ENCODE results near the gene CA10. TPM values are rescaled to one million over a fixed set of nuclear protein-coding genes. Genes with fewer than 3 reads are reported as not detected.

The CA10 gene
- total RNA-seq, 6 experiments from 2014 or later = not detected

DNA sequence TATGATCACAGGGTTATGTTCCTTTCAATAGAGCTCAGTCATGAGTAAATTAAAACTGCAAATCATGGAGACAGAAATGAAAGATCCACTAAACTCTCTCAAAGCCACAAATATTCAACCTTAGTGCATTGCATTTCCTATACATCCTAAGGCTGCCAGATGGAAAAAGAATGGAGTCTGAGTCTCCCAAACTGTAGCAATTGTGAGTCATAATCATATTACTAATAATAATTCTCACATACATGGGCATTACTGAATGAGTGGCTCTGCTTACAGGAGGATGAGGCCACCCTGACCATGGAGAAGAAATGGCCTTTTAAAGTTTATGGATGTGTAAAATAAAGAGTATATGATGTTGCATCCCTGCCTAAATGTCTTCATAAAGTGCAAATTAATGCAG is 3.2 kb downstream of the CA10 start:
- TF ChIP-seq, protein P1, sequence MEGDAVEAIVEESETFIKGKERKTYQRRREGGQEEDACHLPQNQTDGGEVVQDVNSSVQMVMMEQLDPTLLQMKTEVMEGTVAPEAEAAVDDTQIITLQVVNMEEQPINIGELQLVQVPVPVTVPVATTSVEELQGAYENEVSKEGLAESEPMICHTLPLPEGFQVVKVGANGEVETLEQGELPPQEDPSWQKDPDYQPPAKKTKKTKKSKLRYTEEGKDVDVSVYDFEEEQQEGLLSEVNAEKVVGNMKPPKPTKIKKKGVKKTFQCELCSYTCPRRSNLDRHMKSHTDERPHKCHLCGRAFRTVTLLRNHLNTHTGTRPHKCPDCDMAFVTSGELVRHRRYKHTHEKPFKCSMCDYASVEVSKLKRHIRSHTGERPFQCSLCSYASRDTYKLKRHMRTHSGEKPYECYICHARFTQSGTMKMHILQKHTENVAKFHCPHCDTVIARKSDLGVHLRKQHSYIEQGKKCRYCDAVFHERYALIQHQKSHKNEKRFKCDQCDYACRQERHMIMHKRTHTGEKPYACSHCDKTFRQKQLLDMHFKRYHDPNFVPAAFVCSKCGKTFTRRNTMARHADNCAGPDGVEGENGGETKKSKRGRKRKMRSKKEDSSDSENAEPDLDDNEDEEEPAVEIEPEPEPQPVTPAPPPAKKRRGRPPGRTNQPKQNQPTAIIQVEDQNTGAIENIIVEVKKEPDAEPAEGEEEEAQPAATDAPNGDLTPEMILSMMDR (IDR thresholded peaks at IDR 0.05) = no peak
- no peak for TF ChIP-seq POLR2A (IDR thresholded peaks at IDR 0.05)
- H3K27ac ChIP-seq = no peak overlapping the region
- intact Hi-C loops (cut with DNase I) = no loop called here
- DNase-seq = no peak
- peaks cover 4 to 23% of the 10 kb centered on the region in 2 donors for H3K27me3 ChIP-seq
- no peaks in the 10 kb centered on the region for H3K9me3 ChIP-seq
- no peaks in the 10 kb centered on the region for H3K36me3 ChIP-seq
- H3K4me1 ChIP-seq = peaks cover 0 to 11% (median 0%) of the 10 kb centered on the region in 4 donors
- H3K4me3 ChIP-seq = no peak overlapping the region
- no peak for ATAC-seq

DNA sequence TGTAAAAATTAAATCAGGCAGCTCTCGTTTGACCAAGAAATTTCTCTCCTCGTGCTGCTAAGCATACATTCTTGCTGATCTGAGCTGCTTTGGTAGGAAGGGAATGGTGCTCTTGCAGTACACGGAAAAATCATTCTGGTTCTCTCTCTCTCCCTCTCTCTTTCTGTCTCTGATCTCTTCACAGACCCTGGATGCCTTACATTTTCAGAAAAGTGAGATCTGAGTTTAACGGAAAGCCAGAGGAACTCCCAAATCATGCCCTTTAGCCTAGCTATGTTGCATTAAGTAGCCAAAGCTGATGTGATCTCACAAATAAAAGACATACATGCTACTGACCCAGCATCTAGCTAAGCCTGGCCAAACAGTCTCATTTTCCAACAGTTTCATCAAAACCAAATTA is 4.0 kb downstream of the CA10 start:
- peaks cover 0 to 15% of the 10 kb centered on the region in 2 donors for H3K27me3 ChIP-seq
- TF ChIP-seq, protein P1 (IDR thresholded peaks at IDR 0.05) = no peak
- TF ChIP-seq POLR2A (IDR thresholded peaks at IDR 0.05) = no peak
- ATAC-seq (no peak), DNase-seq (no peak)
- H3K4me1 ChIP-seq = peaks cover 0 to 11% (median 0%) of the 10 kb centered on the region in 4 donors
- H3K4me3 ChIP-seq = no peak overlapping the region
- H3K36me3 ChIP-seq = no peaks in the 10 kb centered on the region
- H3K27ac ChIP-seq = no peak overlapping the region
- H3K9me3 ChIP-seq = no peaks in the 10 kb centered on the region
- intact Hi-C loops (cut with DNase I) = no loop called here
- WGBS (ENCODE audit: insufficient coverage, low coverage, low lambda C conversion rate, missing lambda C conversion rate) = 45% methylated on average over 4 of the region's 4 CpGs

DNA sequence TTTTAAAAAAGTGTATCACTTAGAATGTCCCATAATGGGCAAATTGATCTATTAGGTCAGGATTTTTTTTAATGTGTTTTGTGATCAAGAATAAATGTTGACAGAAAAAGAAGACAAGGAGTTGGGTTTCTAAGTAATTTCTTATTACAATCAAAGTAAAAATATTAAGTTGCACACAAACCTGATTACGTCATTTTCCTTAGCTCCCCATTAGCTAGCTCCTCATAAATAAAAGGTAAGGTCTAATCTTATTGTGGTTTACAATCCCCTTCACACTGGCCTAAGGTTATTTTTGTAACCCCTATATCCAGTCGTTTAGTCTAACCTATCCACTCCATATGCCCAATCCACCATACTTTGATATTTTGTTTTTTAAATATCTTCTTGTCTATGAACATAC is 7.6 kb downstream of the CA10 start:
- Histone ChIP-seq H3K4me3 (no peak overlapping the region), H3K27ac (no peak overlapping the region), H3K27me3 (no peaks in the 10 kb centered on the region), H3K4me1 (peaks cover 0 to 7% (median 0%) of the 10 kb centered on the region in 4 donors), H3K36me3 (no peaks in the 10 kb centered on the region), H3K9me3 (no peaks in the 10 kb centered on the region)
- intact Hi-C loops (cut with DNase I) = no loop called here
- DNase-seq = no peak
- WGBS (ENCODE audit: insufficient coverage, low coverage, low lambda C conversion rate, missing lambda C conversion rate) = 63% methylated on average over 2 of the region's 2 CpGs
- no peak for TF ChIP-seq POLR2A (IDR thresholded peaks at IDR 0.05)
- TF ChIP-seq, protein P1 (IDR thresholded peaks at IDR 0.05) = no peak
- no peak for ATAC-seq

DNA sequence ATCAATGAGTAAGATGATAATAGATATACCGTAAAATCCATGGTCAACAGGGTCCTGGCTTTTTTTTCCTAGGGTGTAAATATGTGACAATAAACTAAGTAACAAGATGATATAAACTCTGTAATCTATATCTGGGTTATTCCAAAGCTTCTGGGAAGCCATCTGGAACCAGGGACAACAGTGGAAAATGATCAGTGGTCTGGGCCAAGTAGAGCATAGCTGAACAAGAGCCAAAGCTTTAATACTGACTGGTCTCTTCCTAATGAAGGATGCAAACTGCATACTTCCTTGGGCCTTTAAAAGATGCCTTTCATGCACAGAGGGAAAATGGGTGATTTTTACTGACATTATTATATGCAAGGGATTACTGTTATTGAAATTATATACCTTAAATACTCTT is 8.9 kb downstream of the CA10 start:
- TF ChIP-seq POLR2A (IDR thresholded peaks at IDR 0.05) = no peak
- TF ChIP-seq, protein P1 (IDR thresholded peaks at IDR 0.05) = no peak
- DNase-seq = no peak
- H3K4me3 ChIP-seq = no peak overlapping the region
- H3K9me3 ChIP-seq = no peaks in the 10 kb centered on the region
- WGBS (ENCODE audit: insufficient coverage, low coverage, low lambda C conversion rate, missing lambda C conversion rate) = 93% methylated on average over 1 of the region's 1 CpG
- no peaks in the 10 kb centered on the region for H3K27me3 ChIP-seq
- peaks cover 0 to 7% (median 0%) of the 10 kb centered on the region in 4 donors for H3K4me1 ChIP-seq
- no peak overlapping the region for H3K27ac ChIP-seq
- intact Hi-C loops (cut with DNase I) = no loop called here
- no peak for ATAC-seq
- no peaks in the 10 kb centered on the region for H3K36me3 ChIP-seq

DNA sequence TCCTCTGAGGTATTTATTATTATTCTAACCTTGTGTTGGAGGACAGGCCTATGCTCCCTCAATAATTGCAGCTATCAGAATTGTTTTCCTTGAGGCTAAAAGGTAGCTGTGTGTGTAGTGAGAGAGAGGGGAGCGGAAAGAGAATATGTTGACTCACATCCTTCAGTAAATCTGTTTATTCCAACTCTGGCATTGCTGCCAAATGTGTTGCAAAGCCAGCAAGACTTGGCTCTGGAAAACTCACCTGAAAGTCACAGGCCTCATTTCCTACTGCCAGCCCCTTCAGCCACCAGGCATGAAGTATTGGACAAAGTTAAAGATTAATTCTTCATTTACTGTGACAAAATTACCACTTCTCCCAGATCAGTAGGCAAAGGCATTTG is 9.6 kb downstream of the CA10 start:
- H3K27ac ChIP-seq = peak overlapping the region in 1 of 3 donors; percentile 47

More for the DNA sequence above, 9.6 kb downstream of the CA10 start:
- ATAC-seq = peak; percentile 82 to 94 (median 91)
- Histone ChIP-seq H3K9me3 (no peaks in the 10 kb centered on the region), H3K4me1 (peaks cover 0 to 7% (median 0%) of the 10 kb centered on the region in 4 donors), H3K36me3 (no peaks in the 10 kb centered on the region), H3K27me3 (no peaks in the 10 kb centered on the region), H3K4me3 (no peak overlapping the region)
- WGBS (ENCODE audit: insufficient coverage, low coverage, low lambda C conversion rate, missing lambda C conversion rate) = 31% methylated on average over 1 of the region's 1 CpG
- TF ChIP-seq, protein P1 (IDR thresholded peaks at IDR 0.05) = no peak
- no peak for TF ChIP-seq POLR2A (IDR thresholded peaks at IDR 0.05)
- intact Hi-C loops (cut with DNase I) = no loop called here
- DNase-seq = peak in 2 of 3 donors; percentile 38 to 74

All from right lobe of liver (tissue), 6 donors.